Posterior cingulate gyrus (tissue), 11 donors: ENCODE data around the gene PDYN.
A peak's percentile ranks its signal among the peaks of the same experiment; 100 is the strongest.
"Not testable (repeated sequence)": the region's sequence is repeated elsewhere in the genome, so short reads cannot be mapped to it uniquely, and the experiment has no call there.

Experiments used
- DNase-seq, 10 donors: peaks; one replicate each; pipeline versions ENCODE4 v3.0.0 to v3.0.0-alpha.2; 2020 to 2021; ENCODE audit warnings: mixed read lengths in 3 of 10
- intact Hi-C: fragments of 100-400 bp; cut with DNase I; formaldehyde crosslinking; loops from one replicate; pipeline ENCODE4 v1.15.1; 2023

Gene PDYN

GRCh38 chr20:1993986-1994385 is at the start of gene PDYN:
PDYN (minus strand) TSS chr20:1994058; CDS start chr20:1983084, 10,974 bp downstream.
- no peak for DNase-seq
- intact Hi-C loops: no loop called here

DNA sequence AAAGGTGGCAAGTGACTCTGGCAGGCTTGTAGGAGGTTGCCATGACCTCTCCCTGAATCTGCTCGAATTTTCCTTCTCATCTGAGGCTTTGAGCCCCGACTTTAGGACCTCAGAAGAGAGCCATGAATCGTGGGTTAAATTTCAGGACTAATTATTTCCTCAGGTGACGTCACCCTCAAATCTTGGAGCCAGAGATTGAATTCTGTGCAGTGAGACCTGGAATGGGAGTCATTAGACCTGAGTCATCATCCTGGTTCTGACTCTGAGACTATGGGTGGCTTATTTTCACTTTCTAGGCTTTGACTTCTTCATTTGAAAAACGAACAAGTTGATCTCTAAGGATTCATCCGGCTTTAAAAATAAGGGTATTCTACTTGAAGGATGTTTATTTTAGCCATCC is 48.5 kb upstream of the PDYN start:
- no peak for DNase-seq
- intact Hi-C loops: no loop called here

DNA sequence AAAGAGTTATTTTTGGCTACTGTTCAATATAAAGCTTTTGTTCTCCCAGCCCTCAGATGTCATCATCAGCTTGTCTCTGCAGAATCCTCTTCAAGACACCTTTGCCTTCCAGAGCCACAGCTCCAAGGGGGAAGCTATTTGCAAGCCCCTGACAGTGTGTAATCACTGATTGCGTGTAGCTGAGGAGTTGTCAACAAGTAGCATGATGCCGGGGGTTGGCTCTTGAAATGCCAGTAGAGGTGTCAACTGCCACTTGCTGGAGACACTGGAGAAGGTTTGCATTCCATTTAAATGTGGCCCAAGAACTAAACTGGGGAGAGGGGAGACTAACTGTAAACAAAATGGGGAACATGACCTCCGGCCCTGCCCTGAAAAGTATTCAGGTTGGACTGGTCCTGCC is 44.3 kb upstream of the PDYN start:
- no peak for DNase-seq

DNA sequence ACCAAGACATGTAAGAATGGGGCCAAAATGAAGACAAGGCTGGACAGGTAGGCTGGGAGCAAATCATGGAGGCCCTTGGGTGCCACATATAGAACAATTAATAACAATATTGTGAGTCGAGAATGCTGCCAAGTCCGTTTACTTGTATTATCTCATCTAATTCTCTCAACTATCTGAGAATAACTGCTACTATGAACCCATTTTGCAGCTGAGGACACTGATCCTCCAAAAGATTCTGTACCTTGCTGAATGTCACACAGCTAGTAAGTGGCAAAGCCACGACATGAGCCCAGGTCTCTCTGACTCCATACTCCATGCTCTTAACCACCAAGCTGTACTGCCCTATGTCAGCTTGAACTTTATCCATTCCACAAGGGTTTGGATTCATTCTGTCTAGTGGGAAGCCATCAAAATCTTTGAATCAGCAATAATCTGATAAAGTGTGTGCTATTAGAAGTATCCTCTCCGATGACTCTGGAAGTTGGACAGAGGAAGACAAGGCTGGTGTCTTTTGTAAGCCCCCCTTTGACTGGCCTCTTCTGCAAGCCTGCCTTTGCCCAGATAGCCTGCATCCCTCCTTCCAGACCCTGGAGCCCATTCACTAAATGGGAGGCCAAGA is 43.5 kb upstream of the PDYN start:
- intact Hi-C loops: no loop called here

More for the DNA sequence above, 44.3 kb upstream of the PDYN start:
- intact Hi-C loops: no loop called here

GRCh38 chr20:2036357-2036756 is 42.5 kb upstream of the PDYN start:
- intact Hi-C loops, DNase-seq: not testable (repeated sequence)

More for the DNA sequence above, 43.5 kb upstream of the PDYN start:
- no peak for DNase-seq

GRCh38 chr20:2032168-2032567 is 38.3 kb upstream of the PDYN start:
- intact Hi-C loops: no loop called here

GRCh38 chr20:2026514-2026913 is 32.7 kb upstream of the PDYN start:
- intact Hi-C loops: no loop called here
- no peak for DNase-seq

More at GRCh38 chr20:2032168-2032567, 38.3 kb upstream of the PDYN start:
- no peak for DNase-seq

- peak in 1 of 10 donors; percentile 69 for DNase-seq
- intact Hi-C loops: no loop called here
Measured at GRCh38 chr20:2026004-2026403, 32.1 kb upstream of the PDYN start.

- intact Hi-C loops: no loop called here
Measured at GRCh38 chr20:2023151-2023550, 29.3 kb upstream of the PDYN start.

GRCh38 chr20:2022163-2022562 is 28.3 kb upstream of the PDYN start:
- DNase-seq: peak in 4 of 10 donors; percentile 15 to 84 (median 43)
- intact Hi-C loops: no loop called here

More at GRCh38 chr20:2023151-2023550, 29.3 kb upstream of the PDYN start:
- DNase-seq: no peak

- intact Hi-C loops: no loop called here
- DNase-seq: no peak
Measured at GRCh38 chr20:2010533-2010932, 16.7 kb upstream of the PDYN start.

- intact Hi-C loops: loop anchor here (2.0 kb wide), 1 partner anchor 166 kb away; no protein-coding TSS in a partner anchor
- DNase-seq: peak in 2 of 10 donors; percentile 15 to 81
Measured at GRCh38 chr20:2006452-2007361, 12.8 kb upstream of the PDYN start.

- peak in 9 of 10 donors; percentile 28 to 92 (median 68) for DNase-seq
- intact Hi-C loops: loop anchor here (2.0 kb wide), 1 partner anchor 167 kb away; no protein-coding TSS in a partner anchor
Measured at GRCh38 chr20:2005831-2006426, 12.1 kb upstream of the PDYN start.

GRCh38 chr20:2005359-2005758 is 11.5 kb upstream of the PDYN start:
- intact Hi-C loops: no loop called here
- DNase-seq: no peak

GRCh38 chr20:2004171-2004570 is 10.3 kb upstream of the PDYN start:
- DNase-seq: no peak
- intact Hi-C loops: no loop called here

DNA sequence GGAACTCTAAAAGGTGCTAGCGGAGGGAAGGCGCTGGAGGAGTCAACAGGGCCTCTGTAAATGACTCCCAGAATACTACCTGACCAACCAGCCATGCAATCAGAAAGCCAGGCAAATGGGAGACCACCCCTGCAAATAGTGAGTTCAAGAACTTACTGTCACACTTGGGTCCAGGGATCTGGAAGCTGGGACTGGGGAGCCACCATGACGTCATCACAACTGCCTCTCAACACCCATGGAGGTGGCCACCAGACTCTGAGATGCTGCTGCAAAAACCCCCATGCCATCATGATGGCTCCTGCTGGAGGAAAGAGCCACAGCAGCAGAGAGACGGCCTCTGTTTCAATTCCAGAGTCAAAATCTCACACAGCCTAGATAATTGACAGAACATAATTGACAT is 8.5 kb upstream of the PDYN start:
- intact Hi-C loops: no loop called here
- no peak for DNase-seq

DNA sequence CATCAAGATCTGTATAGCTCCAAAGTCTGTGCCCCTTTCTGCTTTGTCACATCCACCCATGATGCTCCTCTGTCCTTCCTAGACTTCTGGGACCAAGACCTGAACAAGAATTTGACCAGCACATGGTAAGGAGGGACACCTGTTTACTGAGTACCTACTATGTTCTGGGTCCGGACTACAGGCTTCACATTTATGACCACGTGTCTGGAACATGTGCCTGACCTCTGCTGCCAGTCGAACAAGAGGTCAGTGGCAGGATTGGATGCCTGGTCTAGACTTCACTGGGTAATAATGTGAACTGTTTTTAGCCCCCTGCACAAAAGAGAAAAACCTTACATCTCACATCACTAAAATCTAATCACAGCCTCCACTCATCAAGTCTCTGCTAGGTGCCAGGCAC is 7.3 kb upstream of the PDYN start:
- DNase-seq: no peak
- intact Hi-C loops: no loop called here

DNA sequence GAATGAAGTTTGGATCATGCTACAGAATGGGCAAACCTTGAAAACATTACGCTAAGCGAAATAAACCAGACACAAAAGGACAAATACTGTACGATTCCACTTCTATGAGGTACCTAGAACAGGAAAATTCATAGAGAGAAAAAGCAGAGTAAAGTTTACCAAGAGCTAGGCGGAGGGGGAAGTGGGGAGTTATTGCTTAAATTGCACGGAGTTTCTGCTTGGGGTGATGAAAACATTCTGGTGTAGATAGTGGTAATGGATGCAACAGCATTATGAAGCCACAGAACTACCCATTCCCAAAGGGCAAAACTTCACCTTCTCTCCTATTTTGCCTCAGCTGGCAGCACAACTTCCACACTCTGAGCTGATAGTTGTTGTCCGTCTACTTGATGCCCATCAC is 6.4 kb upstream of the PDYN start:
- no peak for DNase-seq
- intact Hi-C loops: no loop called here

GRCh38 chr20:1998715-1999114 is 4.9 kb upstream of the PDYN start:
- intact Hi-C loops: no loop called here

DNA sequence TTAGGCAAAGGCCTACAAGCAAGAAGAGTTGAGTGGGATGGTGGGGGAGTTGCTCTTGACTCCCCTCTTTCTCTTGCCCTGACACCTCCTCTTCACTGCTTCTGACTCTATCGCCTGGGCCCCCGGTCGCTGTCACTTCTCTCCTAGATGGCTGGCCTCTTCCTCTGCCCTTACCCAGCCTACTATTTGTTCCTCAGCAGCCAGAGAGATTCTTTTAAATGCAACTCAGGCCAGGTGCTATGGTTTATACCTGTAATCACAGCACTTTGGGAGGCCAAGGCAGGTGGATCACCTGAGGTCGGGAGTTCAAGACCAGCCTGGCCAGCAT is 4.3 kb upstream of the PDYN start:
- intact Hi-C loops: no loop called here
- DNase-seq: no peak

More at GRCh38 chr20:1998715-1999114, 4.9 kb upstream of the PDYN start:
- no peak for DNase-seq

DNA sequence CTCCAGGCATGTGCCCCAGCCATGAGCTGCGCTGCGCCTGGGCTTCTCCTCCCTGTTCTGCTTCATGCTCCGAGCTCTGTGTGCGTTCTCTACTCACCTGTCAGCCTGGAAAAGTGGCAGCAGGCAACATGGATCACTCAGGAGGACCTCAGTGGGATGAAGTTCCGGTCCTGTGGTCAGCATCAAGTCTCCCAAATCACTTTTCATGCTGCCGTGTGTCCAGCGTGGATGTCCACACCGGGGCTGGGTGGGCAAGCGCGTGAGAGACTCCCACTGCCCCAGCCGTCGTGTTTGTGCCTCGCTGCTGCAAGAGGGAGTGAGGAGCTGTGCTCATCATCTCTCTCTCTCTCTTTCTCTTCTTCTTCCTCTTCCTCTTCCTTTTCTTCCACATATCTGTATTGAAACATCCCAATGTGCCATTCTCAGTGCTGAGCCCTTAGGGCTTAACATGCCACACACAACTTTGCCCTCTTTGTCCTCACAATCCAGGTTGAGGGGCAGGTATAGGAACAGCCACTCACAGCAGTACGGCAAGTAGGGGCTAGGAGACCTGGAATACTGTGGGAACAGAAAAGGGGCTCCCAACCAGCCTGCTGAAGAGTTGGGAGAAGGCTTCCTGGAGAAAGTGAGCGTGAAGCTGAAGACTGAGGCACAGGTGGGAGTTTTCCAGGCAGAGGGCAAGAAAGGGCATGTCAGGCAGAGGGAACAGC is 3.8 kb upstream of the PDYN start:
- DNase-seq: no peak
- intact Hi-C loops: no loop called here
